Mucosa of gallbladder (tissue), 1 donor: ENCODE results near the gene CFC1. TPM values are rescaled to one million over a fixed set of nuclear protein-coding genes. Genes with fewer than 3 reads are reported as not detected.
"Not testable (repeated sequence)": the region's sequence is repeated elsewhere in the genome, so short reads cannot be mapped to it uniquely, and the experiment has no call there.

ENCODE experiments used
- DNase-seq: peaks from one replicate; pipeline ENCODE4 v3.0.0-alpha.2; 2020; ENCODE audit warnings: low spot score
- total RNA-seq: library from RNA; stranded (reverse); gene quantifications from one replicate; pipeline ENCODE4 v1.2.1, GENCODE V29; 2021
- donor health status: DM: no; HTN: no; CAD: no.

The CFC1 gene
- total RNA-seq, 1 donor from 2014 or later, result not detected

- DNase-seq, result not testable (repeated sequence)
Measured at GRCh38 chr2:130583582-130583981, 15.8 kb downstream of the CFC1 start.

GRCh38 chr2:130582970-130583369, 16.4 kb downstream of the CFC1 start:
- not testable (repeated sequence) for DNase-seq

GRCh38 chr2:130581491-130581890, 17.9 kb downstream of the CFC1 start:
- not testable (repeated sequence) for DNase-seq

- not testable (repeated sequence) for DNase-seq
Measured at GRCh38 chr2:130579121-130579520, 20.3 kb downstream of the CFC1 start.

DNA sequence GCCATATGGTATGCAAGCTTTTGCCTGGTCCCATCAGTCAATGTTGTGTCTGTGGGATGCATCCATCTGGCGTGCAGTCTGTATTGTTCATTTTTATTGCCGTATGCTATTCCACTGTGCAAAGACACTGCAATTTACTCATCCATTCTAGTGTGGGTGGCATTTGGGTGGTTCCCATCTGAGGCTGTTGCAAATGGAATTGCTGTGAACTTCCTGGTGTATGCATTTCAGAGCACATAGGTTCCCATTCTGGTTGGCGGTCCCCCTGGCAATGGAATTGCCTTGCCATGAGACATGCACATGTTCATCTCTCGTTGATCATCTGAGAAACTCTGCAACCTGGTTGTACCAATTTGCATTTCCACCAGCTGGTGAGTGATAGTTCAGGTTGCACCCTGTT, 21.8 kb downstream of the CFC1 start:
- DNase-seq, result not testable (repeated sequence)

- not testable (repeated sequence) for DNase-seq
Measured at GRCh38 chr2:130576209-130576784, 23.1 kb downstream of the CFC1 start.

DNA sequence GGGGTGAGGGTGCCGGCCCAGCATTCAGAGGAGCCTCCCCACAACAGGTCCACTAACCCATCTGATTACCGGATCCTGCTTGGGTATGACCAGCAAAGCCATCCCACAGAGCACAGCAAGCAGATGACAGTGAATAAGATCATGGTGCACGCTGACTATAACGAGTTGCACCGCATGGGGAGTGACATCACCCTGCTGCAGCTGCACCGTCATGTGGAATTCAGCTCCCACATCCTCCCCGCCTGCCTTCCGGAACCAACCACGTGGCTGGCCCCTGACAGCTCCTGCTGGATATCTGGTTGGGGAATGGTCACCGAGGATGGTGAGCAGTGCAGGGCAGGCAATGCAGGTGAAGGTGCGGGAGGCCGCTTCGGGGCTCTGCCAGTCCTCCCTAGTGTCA, 25.1 kb downstream of the CFC1 start:
- DNase-seq, result not testable (repeated sequence)

- DNase-seq, result not testable (repeated sequence)
Measured at GRCh38 chr2:130571929-130572328, 27.4 kb downstream of the CFC1 start.

DNA sequence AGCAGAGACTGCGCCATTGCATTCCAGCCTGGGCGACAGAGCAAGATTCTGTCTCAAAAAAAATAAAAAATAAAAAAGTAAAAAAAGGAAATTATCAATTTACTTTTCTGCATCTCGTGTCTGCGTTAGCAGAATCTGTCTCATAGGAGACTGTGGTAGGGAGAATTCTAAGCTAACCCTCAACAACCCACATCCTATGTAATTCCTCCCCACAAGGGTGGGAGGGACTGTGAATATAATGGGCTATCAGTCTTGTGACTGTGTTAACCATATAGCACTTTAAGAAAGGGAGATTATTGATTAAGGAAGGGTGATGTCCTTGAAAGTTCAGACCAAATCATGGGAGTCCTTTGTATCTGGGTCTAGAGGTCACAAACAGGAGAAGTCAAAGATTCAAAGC, 33.2 kb downstream of the CFC1 start:
- not testable (repeated sequence) for DNase-seq

DNA sequence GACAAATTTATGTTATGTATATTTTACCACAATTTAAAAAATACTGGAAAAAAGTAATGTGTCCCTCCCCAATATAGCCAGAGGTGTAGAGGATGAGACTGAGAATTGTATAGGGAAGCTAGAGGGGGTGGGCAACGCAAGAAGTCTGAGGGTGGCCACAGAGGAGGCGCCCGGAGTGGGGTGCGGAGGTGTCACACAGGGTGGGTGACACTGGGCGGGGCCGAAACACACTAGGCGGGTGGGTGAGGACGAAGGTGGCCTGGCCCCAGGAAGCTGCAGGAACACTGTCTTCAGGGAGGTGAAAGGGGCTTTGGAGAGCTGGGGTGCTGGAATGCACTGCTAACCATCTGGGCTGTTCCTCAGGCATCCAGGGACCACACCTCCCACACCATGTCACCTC, 42.9 kb downstream of the CFC1 start:
- not testable (repeated sequence) for DNase-seq

GRCh38 chr2:130554178-130554577, 45.2 kb downstream of the CFC1 start:
- DNase-seq, result not testable (repeated sequence)

DNA sequence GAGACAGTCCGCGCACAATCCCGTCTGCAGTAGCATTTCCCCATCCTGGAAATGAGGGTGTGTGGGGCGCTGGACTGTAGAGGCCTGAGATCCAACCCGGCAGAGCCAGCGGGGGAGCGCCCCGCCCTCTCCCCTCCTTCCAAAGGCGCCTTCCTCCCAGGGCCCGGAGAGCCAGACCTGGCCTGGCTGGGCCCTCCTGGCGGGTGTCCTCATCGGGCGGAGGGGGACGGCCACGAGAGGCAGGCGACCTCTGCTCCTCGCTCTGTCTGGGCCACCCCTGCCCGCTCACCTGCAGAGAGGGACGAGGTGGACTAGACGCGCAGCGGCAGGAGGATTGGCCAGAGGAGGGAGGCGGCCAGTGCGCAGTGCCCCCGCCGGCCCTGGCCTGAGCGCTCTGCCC, 49.9 kb downstream of the CFC1 start:
- DNase-seq, result not testable (repeated sequence)

GRCh38 chr2:130548418-130548817, 51.0 kb downstream of the CFC1 start:
- DNase-seq, result not testable (repeated sequence)

- not testable (repeated sequence) for DNase-seq
Measured at GRCh38 chr2:130544978-130545377, 54.4 kb downstream of the CFC1 start.

GRCh38 chr2:130543785-130544528, 55.4 kb downstream of the CFC1 start:
- DNase-seq, result not testable (repeated sequence)

- not testable (repeated sequence) for DNase-seq
Measured at GRCh38 chr2:130542789-130543188, 56.6 kb downstream of the CFC1 start.

Other genes starting within 250 kb of the CFC1 start
- 126 TPM for gene PTPN18, start 243.5 kb downstream of the CFC1 start, total RNA-seq
- 0.03 TPM for gene POTEI, start 90.2 kb downstream of the CFC1 start, total RNA-seq
- not detected for gene CFC1B, start 78.4 kb downstream of the CFC1 start, total RNA-seq
- not detected for gene POTEJ, start 11.9 kb upstream of the CFC1 start, total RNA-seq
- not detected for gene GPR148, start 129.5 kb upstream of the CFC1 start, total RNA-seq
- 0.03 TPM for gene AMER3, start 156.0 kb upstream of the CFC1 start, total RNA-seq
- 11.7 TPM for gene ARHGEF4, start 237.3 kb upstream of the CFC1 start, total RNA-seq